ENCODE results near the gene ATP5F1A.

The ATP5F1A gene

DNA sequence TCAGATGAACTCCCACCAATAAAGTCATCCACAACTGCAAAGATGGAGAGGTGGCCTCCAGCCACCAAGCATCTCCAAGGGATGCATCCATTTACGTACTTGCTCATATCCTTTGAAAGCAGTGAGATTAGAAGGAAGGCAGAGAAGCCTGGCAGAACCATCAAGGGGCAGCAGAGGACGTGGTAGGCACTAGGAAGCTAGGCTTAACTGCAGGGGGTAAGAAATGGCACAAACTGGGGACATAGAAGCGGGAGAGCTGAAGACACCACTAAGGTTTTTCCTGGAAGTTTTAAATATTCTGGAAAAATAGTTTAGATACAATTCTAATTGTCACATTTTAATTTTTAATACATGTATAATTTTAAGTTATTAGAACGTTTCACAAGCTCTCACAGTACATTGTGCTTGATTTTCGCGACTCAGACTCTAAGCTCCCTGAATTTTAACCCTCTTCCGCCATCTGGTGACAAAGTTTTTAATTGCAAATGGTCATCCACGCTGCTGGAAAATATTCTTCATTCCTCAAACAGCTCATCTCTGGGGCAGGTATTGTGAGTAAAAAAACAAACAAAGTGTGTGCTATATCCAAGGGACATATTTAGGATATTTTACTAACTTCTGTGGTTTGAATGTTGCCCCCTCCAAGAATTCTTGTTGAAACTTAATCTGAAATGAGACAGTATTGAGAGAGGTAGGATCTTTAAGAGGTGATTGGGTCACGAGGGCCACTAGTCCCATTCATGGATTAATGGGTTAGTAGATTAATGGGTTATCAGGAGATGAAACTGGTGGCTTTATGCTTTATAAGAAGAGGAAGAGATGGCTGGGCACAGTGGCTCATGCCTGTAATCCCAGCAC is 24.4 kb downstream of the ATP5F1A start:
- H3K4me2 ChIP-seq (ENCODE audit: low read depth, low read length, poor library complexity, severe bottlenecking) = peak overlapping the region; percentile 36
- H4K20me1 ChIP-seq (ENCODE audit: insufficient read depth, low read length, poor library complexity, severe bottlenecking) = no peaks in the 10 kb centered on the region
- no peaks in the 10 kb centered on the region for H3K27me3 ChIP-seq (ENCODE audit: insufficient read depth, low read length, poor library complexity, severe bottlenecking)
- no peak overlapping the region for H2AFZ ChIP-seq (ENCODE audit: low read length)
- no peaks in the 10 kb centered on the region; the same call in 1 of the 2 replicates for H3K36me3 ChIP-seq (ENCODE audit: insufficient read depth, low read length)
- H3F3A ChIP-seq (ENCODE audit: low read depth) = no peaks in the 10 kb centered on the region
- H3K9me3 ChIP-seq (ENCODE audit: insufficient read depth, low read depth, low read length) = no peaks in the 10 kb centered on the region
- H3K4me1 ChIP-seq (ENCODE audit: insufficient read depth, low read length, poor library complexity, severe bottlenecking) = peaks cover 7% of the 10 kb centered on the region
- peak overlapping the region; percentile 11 for H3K4me3 ChIP-seq (ENCODE audit: low read length, poor library complexity, severe bottlenecking)
- no peaks in the 10 kb centered on the region for H3K79me2 ChIP-seq (ENCODE audit: insufficient read depth, low read length)
- no peaks in the 10 kb centered on the region for H3K9me2 ChIP-seq (replicated peaks; ENCODE audit: low read depth, low read length)
- TF ChIP-seq EZH2phosphoT487 (IDR thresholded peaks at IDR 0.05; ENCODE audit: borderline replicate concordance) = no peak
- TF ChIP-seq, protein P1, sequence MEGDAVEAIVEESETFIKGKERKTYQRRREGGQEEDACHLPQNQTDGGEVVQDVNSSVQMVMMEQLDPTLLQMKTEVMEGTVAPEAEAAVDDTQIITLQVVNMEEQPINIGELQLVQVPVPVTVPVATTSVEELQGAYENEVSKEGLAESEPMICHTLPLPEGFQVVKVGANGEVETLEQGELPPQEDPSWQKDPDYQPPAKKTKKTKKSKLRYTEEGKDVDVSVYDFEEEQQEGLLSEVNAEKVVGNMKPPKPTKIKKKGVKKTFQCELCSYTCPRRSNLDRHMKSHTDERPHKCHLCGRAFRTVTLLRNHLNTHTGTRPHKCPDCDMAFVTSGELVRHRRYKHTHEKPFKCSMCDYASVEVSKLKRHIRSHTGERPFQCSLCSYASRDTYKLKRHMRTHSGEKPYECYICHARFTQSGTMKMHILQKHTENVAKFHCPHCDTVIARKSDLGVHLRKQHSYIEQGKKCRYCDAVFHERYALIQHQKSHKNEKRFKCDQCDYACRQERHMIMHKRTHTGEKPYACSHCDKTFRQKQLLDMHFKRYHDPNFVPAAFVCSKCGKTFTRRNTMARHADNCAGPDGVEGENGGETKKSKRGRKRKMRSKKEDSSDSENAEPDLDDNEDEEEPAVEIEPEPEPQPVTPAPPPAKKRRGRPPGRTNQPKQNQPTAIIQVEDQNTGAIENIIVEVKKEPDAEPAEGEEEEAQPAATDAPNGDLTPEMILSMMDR (conservative IDR thresholded peaks at IDR 0.05; ENCODE audit: low read length) = peak; percentile 73
- no peak overlapping the region for H3K9ac ChIP-seq (ENCODE audit: low read depth, low read length, poor library complexity, severe bottlenecking)

DNA sequence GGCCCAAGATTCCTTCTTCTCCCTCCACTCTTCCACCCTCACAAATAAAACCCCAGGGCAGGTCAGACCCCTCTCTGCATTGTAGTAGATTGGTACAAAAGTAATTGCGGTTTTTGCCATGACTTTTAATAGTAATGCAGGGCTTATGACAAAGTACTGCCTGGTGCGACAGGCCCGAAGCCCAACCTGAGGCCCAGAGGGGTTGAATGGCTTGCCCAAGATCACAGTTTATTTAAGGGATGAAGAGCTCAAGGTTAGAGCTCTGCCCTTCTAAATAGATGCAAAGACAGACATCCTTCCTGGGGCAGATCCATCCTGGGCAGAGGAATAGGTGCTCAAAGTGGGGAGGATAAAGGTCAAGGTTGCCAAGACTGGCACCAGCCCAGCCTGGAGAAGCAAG is 25.1 kb downstream of the ATP5F1A start:
- H3F3A ChIP-seq (ENCODE audit: low read depth) = no peaks in the 10 kb centered on the region
- no peak for TF ChIP-seq EZH2phosphoT487 (IDR thresholded peaks at IDR 0.05; ENCODE audit: borderline replicate concordance)
- TF ChIP-seq, protein P1 (conservative IDR thresholded peaks at IDR 0.05; ENCODE audit: low read length) = no peak
- H3K27me3 ChIP-seq (ENCODE audit: insufficient read depth, low read length, poor library complexity, severe bottlenecking) = no peaks in the 10 kb centered on the region
- H3K36me3 ChIP-seq (ENCODE audit: insufficient read depth, low read length) = no peaks in the 10 kb centered on the region
- H3K4me1 ChIP-seq (ENCODE audit: insufficient read depth, low read length, poor library complexity, severe bottlenecking) = peaks cover 7% of the 10 kb centered on the region
- H3K9me3 ChIP-seq (ENCODE audit: insufficient read depth, low read depth, low read length) = no peaks in the 10 kb centered on the region
- no peaks in the 10 kb centered on the region for H4K20me1 ChIP-seq (ENCODE audit: insufficient read depth, low read length, poor library complexity, severe bottlenecking)
- H3K9me2 ChIP-seq (replicated peaks; ENCODE audit: low read depth, low read length) = no peaks in the 10 kb centered on the region
- H3K9ac ChIP-seq (ENCODE audit: low read depth, low read length, poor library complexity, severe bottlenecking) = no peak overlapping the region
- no peak overlapping the region for H2AFZ ChIP-seq (ENCODE audit: low read length)
- no peaks in the 10 kb centered on the region for H3K79me2 ChIP-seq (ENCODE audit: insufficient read depth, low read length)
- H3K4me3 ChIP-seq (ENCODE audit: low read length, poor library complexity, severe bottlenecking) = no peak overlapping the region
- no peak overlapping the region for H3K4me2 ChIP-seq (ENCODE audit: low read depth, low read length, poor library complexity, severe bottlenecking)

DNA sequence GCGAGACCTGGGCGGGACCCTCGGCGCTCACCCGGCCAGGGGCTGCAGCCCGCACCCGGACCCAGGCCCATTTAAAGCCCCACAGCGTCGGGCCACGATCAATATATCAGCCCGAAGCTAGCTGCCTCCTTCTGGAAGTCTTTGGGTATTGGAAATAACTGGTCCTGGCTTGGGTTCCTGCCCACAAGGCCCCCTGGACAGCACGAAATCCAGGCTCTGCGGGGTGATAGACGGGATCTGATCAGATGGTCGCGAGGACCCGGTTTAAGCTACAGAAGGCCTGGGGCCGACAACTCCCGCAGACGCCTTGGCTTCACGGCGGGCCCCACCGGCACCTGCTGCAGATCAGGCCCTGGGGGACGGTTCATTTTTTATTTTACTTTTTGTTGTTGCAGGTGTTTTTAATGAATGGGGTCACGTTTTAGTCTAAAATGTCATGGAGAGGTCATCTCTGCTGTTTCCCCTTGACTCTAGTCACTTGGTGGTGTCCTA is 25.7 kb downstream of the ATP5F1A start:
- Histone ChIP-seq H3F3A (ENCODE audit: low read depth) (no peaks in the 10 kb centered on the region), H3K4me2 (ENCODE audit: low read depth, low read length, poor library complexity, severe bottlenecking) (peak overlapping the region; percentile 68), H3K27me3 (ENCODE audit: insufficient read depth, low read length, poor library complexity, severe bottlenecking) (no peaks in the 10 kb centered on the region), H3K4me1 (ENCODE audit: insufficient read depth, low read length, poor library complexity, severe bottlenecking) (peaks cover 7% of the 10 kb centered on the region), H3K4me3 (ENCODE audit: low read length, poor library complexity, severe bottlenecking) (peak overlapping the region; percentile 69), H3K9me3 (ENCODE audit: insufficient read depth, low read depth, low read length) (no peaks in the 10 kb centered on the region), H2AFZ (ENCODE audit: low read length) (no peak overlapping the region), H3K9me2 (replicated peaks; ENCODE audit: low read depth, low read length) (no peaks in the 10 kb centered on the region), H3K36me3 (ENCODE audit: insufficient read depth, low read length) (no peaks in the 10 kb centered on the region), H4K20me1 (ENCODE audit: insufficient read depth, low read length, poor library complexity, severe bottlenecking) (no peaks in the 10 kb centered on the region), H3K79me2 (ENCODE audit: insufficient read depth, low read length) (no peaks in the 10 kb centered on the region), H3K9ac (ENCODE audit: low read depth, low read length, poor library complexity, severe bottlenecking) (no peak overlapping the region)
- no peak for TF ChIP-seq EZH2phosphoT487 (IDR thresholded peaks at IDR 0.05; ENCODE audit: borderline replicate concordance)
- TF ChIP-seq, protein P1 (conservative IDR thresholded peaks at IDR 0.05; ENCODE audit: low read length) = no peak

Data from Loucy (cell line).